NT2/D1 (cell line): Measurements from ENCODE around the gene FHOD3.

Experiments used
- DNase-seq: peaks from one replicate; pipeline ENCODE4 v3.0.0-alpha.2; 2011; ENCODE audit warnings: low read depth, low spot score
- H3K27me3 ChIP-seq: 2 replicates; pipeline ENCODE4 v1.6.0; 2011; ENCODE audit warnings: mild to moderate bottlenecking; ENCODE audit not compliant: insufficient read length, insufficient read depth
- H3K36me3 ChIP-seq: 2 replicates; pipeline ENCODE4 v1.6.1; 2011; ENCODE audit warnings: mild to moderate bottlenecking, low read length, mixed read lengths; ENCODE audit not compliant: insufficient read depth, insufficient read length
- H3K4me1 ChIP-seq: 2 replicates; pipeline ENCODE4 v1.5.1; 2011; ENCODE audit not compliant: insufficient read depth, insufficient read length
- H3K4me3 ChIP-seq: 2 replicates; pipeline ENCODE4 v1.5.1; 2011; ENCODE audit warnings: low read depth; ENCODE audit not compliant: insufficient read length
- H3K9ac ChIP-seq: 2 replicates; pipeline ENCODE4 v1.6.0; 2011; ENCODE audit warnings: low read depth; ENCODE audit not compliant: insufficient read length
- H3K9me3 ChIP-seq: 2 replicates; pipeline ENCODE4 v1.5.1; 2011; ENCODE audit warnings: mild to moderate bottlenecking, low read length; ENCODE audit not compliant: insufficient read depth
- SUZ12 ChIP-seq: IDR thresholded peaks from 2 replicates; pipeline ENCODE4 v1.6.1; 2011; ENCODE audit not compliant: insufficient read length, insufficient read depth; ENCODE audit errors: extremely low read depth
- YY1 ChIP-seq: IDR thresholded peaks from 2 replicates; pipeline ENCODE4 v1.6.1; 2011; ENCODE audit not compliant: insufficient read length, insufficient read depth
- ZNF274 ChIP-seq: IDR thresholded peaks from 2 replicates; pipeline ENCODE4 v1.6.1; 2011; ENCODE audit warnings: mild to moderate bottlenecking, low read depth, low read length

FHOD3 gene

GRCh38 chr18:36485772-36486171 is 188.3 kb downstream of the FHOD3 start:
- Histone ChIP-seq H3K9me3 (no peaks in the 10 kb centered on the region), H3K4me1 (peaks cover 5% of the 10 kb centered on the region), H3K36me3 (no peaks in the 10 kb centered on the region), H3K27me3 (no peaks in the 10 kb centered on the region), H3K4me3 (no peak overlapping the region), H3K9ac (no peak overlapping the region)
- TF ChIP-seq ZNF274 (no peak), SUZ12 (no peak), YY1 (no peak)
- no peak for DNase-seq

- no peak overlapping the region for H3K9ac ChIP-seq
- no peaks in the 10 kb centered on the region for H3K36me3 ChIP-seq
- H3K4me1 ChIP-seq = peaks cover 5% of the 10 kb centered on the region
- H3K27me3 ChIP-seq = no peaks in the 10 kb centered on the region
- H3K9me3 ChIP-seq = no peaks in the 10 kb centered on the region
- TF ChIP-seq ZNF274 = no peak
- no peak for TF ChIP-seq YY1
- TF ChIP-seq SUZ12 = no peak
- DNase-seq = no peak
- H3K4me3 ChIP-seq = no peak overlapping the region
Measured at GRCh38 chr18:36488131-36488530, 190.6 kb downstream of the FHOD3 start.

- Histone ChIP-seq H3K27me3 (no peaks in the 10 kb centered on the region), H3K4me3 (no peak overlapping the region), H3K4me1 (peaks cover 2% of the 10 kb centered on the region), H3K9ac (no peak overlapping the region), H3K36me3 (no peaks in the 10 kb centered on the region), H3K9me3 (no peaks in the 10 kb centered on the region)
- TF ChIP-seq YY1 = no peak
- no peak for TF ChIP-seq SUZ12
- no peak for TF ChIP-seq ZNF274
- no peak for DNase-seq
Measured at GRCh38 chr18:36490897-36491296, 193.4 kb downstream of the FHOD3 start.

- H3K9me3 ChIP-seq = no peaks in the 10 kb centered on the region
- H3K27me3 ChIP-seq = no peaks in the 10 kb centered on the region
- no peaks in the 10 kb centered on the region for H3K36me3 ChIP-seq
- no peak overlapping the region for H3K9ac ChIP-seq
- no peaks in the 10 kb centered on the region for H3K4me1 ChIP-seq
- H3K4me3 ChIP-seq = no peak overlapping the region
- no peak for TF ChIP-seq SUZ12
- no peak for TF ChIP-seq YY1
- TF ChIP-seq ZNF274 = no peak
- no peak for DNase-seq
Measured at GRCh38 chr18:36492604-36493329, 195.3 kb downstream of the FHOD3 start.

GRCh38 chr18:36493349-36494159 is 196.0 kb downstream of the FHOD3 start:
- no peak for DNase-seq

GRCh38 chr18:36494160-36494437 is 196.6 kb downstream of the FHOD3 start:
- Histone ChIP-seq H3K36me3 (no peaks in the 10 kb centered on the region), H3K4me3 (no peak overlapping the region), H3K9ac (no peak overlapping the region), H3K9me3 (no peaks in the 10 kb centered on the region), H3K27me3 (no peaks in the 10 kb centered on the region), H3K4me1 (no peaks in the 10 kb centered on the region)
- TF ChIP-seq SUZ12 (no peak), ZNF274 (no peak), YY1 (no peak)
- no peak for DNase-seq

More at GRCh38 chr18:36493349-36494159, 196.0 kb downstream of the FHOD3 start:
- H3K4me3 ChIP-seq = no peak overlapping the region
- no peaks in the 10 kb centered on the region for H3K36me3 ChIP-seq
- no peaks in the 10 kb centered on the region for H3K4me1 ChIP-seq
- H3K9ac ChIP-seq = no peak overlapping the region
- H3K27me3 ChIP-seq = no peaks in the 10 kb centered on the region
- H3K9me3 ChIP-seq = no peaks in the 10 kb centered on the region
- TF ChIP-seq YY1 = no peak
- TF ChIP-seq ZNF274 = no peak
- no peak for TF ChIP-seq SUZ12

GRCh38 chr18:36496022-36496421 is 198.5 kb downstream of the FHOD3 start:
- no peak overlapping the region for H3K9ac ChIP-seq
- H3K9me3 ChIP-seq = no peaks in the 10 kb centered on the region
- no peak for DNase-seq
- TF ChIP-seq YY1 (no peak), SUZ12 (no peak), ZNF274 (no peak)
- no peaks in the 10 kb centered on the region for H3K27me3 ChIP-seq
- H3K36me3 ChIP-seq = no peaks in the 10 kb centered on the region
- H3K4me3 ChIP-seq = no peak overlapping the region
- no peaks in the 10 kb centered on the region for H3K4me1 ChIP-seq
